GM20000 (cell line): ENCODE data around the gene LARGE1.

Experiments used
- DNase-seq: peaks from one replicate; pipeline ENCODE4 v3.0.0; 2012; ENCODE audit warnings: low spot score
- CTCF ChIP-seq: IDR thresholded peaks from 2 replicates; pipeline ENCODE4 v1.5.1; 2012; ENCODE audit warnings: mild to moderate bottlenecking, control low read depth; ENCODE audit errors: extremely low read depth, missing control alignments

The LARGE1 gene

GRCh38 chr22:33593818-33594217 is 326.5 kb downstream of the LARGE1 start:
- no peak for DNase-seq
- no peak for TF ChIP-seq CTCF

- no peak for DNase-seq
These were observed 328.3 kb downstream of the LARGE1 start for GRCh38 chr22:33591946-33592345.

GRCh38 chr22:33589297-33589696 is 331.0 kb downstream of the LARGE1 start:
- no peak for TF ChIP-seq CTCF
- DNase-seq = no peak

More at GRCh38 chr22:33591946-33592345, 328.3 kb downstream of the LARGE1 start:
- no peak for TF ChIP-seq CTCF

- no peak for TF ChIP-seq CTCF
- no peak for DNase-seq
These were observed 331.4 kb downstream of the LARGE1 start for GRCh38 chr22:33588860-33589259.

- TF ChIP-seq CTCF = no peak
- DNase-seq = no peak
These were observed 336.1 kb downstream of the LARGE1 start for GRCh38 chr22:33584152-33584551.

- TF ChIP-seq CTCF = no peak
- no peak for DNase-seq
These were observed 337.4 kb downstream of the LARGE1 start for GRCh38 chr22:33582822-33583400.

- DNase-seq = no peak
- TF ChIP-seq CTCF = no peak
These were observed 340.0 kb downstream of the LARGE1 start for GRCh38 chr22:33580310-33580709.
